ENCODE results near the gene SSH3. TPM values are rescaled to one million over a fixed set of nuclear protein-coding genes. Genes with fewer than 3 reads are reported as not detected.
A peak's percentile ranks its signal among the peaks of the same experiment; 100 is the strongest.

The SSH3 gene
- total and polyA plus RNA-seq, 2 donors, result 23.6 to 52.7 TPM

DNA sequence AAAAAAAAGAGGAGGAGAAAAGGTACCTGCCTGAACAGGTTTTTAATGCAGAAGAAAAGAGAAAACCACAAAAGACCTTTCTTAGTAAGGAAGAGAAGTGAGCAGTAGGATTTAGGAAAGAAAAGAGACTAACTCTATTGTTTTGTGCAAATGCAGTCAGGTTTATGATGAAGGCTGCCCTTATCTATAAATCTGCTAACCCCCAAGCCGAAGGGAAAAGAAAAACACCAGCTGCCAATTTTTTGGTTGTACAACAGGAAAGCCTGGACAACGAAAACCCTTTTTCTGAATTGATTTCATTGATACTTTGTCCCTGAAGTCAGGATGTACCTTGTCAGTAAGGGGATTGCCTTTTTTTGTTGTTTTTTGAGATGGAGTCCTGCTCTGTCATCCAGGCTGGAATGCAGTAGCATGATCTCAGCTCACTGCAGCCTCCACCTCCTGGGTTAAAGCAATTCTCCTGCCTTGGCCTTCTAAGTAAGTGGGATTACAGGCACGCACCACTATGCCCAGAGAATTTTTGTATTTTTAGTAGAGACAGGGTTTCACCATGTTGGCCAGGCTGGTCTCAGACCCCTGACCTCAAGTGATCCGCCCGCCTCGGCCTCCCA is 28.9 kb downstream of the SSH3 start:
- no peaks in the 10 kb centered on the region for H3K36me3 ChIP-seq (ENCODE audit: insufficient read depth)
- no peak for DNase-seq (ENCODE audit: extremely low spot score)
- no peak overlapping the region for H3K4me3 ChIP-seq (ENCODE audit: low read depth, low read length)
- H3K4me1 ChIP-seq (ENCODE audit: insufficient read depth), result no peaks in the 10 kb centered on the region
- no peak overlapping the region for H3K27ac ChIP-seq (ENCODE audit: low read depth)
- WGBS, result 81% methylated on average over 6 of the region's 6 CpGs

DNA sequence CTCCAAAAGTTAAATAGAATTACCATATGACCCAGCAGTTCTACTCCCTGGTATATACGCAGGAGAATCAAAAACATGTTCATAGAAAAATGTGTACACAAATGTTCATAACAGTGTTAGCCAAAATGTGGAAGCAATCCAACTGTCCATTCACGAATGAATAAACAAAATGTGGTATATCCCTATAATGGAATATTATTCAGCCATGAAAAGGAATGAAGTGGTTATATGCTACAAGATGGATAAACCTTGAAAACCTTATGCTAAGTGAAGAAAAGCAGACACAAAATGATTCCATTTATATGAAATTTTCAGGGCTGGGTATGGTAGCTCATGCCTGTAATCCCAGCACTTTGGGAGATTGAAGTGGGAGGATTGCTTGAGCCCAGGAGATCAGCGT is 33.9 kb downstream of the SSH3 start:
- H3K4me3 ChIP-seq (ENCODE audit: low read depth, low read length), result no peak overlapping the region
- DNase-seq (ENCODE audit: extremely low spot score), result no peak
- no peaks in the 10 kb centered on the region for H3K4me1 ChIP-seq (ENCODE audit: insufficient read depth)
- 91% methylated on average over 3 of the region's 3 CpGs for WGBS
- H3K27ac ChIP-seq (ENCODE audit: low read depth), result no peak overlapping the region
- H3K36me3 ChIP-seq (ENCODE audit: insufficient read depth), result no peaks in the 10 kb centered on the region

DNA sequence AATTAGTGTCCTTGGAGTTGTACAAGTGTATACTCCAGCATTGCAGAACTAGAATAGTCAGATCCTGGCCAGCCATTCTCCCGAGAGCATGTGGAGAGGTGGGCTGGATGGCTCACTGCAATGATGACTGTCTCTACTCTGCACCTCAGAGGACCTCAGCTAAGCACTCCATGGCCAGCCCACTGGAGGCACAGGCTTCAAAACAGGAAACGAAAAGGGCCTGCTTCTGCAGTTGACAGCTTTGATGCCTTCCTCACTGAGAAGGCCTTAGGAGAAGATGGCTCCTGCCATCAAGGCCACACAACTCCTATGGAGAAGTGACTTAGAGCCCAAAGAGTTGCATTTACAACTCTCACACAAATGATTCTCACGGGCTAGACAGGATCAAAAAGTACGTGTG is 40.9 kb downstream of the SSH3 start:
- no peak overlapping the region for H3K27ac ChIP-seq (ENCODE audit: low read depth)
- 85% methylated on average over 4 of the region's 4 CpGs for WGBS

GRCh38 chr11:67345247-67345919 is 42.1 kb downstream of the SSH3 start:
- Histone ChIP-seq H3K36me3 (ENCODE audit: insufficient read depth) (no peaks in the 10 kb centered on the region), H3K4me3 (ENCODE audit: low read depth, low read length) (no peak overlapping the region), H3K4me1 (ENCODE audit: insufficient read depth) (no peaks in the 10 kb centered on the region), H3K27ac (ENCODE audit: low read depth) (no peak overlapping the region)
- DNase-seq (ENCODE audit: extremely low spot score), result no peak
- WGBS, result 80% methylated on average over 8 of the region's 8 CpGs

More for the DNA sequence above, 40.9 kb downstream of the SSH3 start:
- H3K36me3 ChIP-seq (ENCODE audit: insufficient read depth), result no peaks in the 10 kb centered on the region
- no peak for DNase-seq (ENCODE audit: extremely low spot score)
- no peak overlapping the region for H3K4me3 ChIP-seq (ENCODE audit: low read depth, low read length)
- no peaks in the 10 kb centered on the region for H3K4me1 ChIP-seq (ENCODE audit: insufficient read depth)

GRCh38 chr11:67345920-67346819 is 42.8 kb downstream of the SSH3 start:
- no peak for DNase-seq (ENCODE audit: extremely low spot score)
- 70% methylated on average over 7 of the region's 7 CpGs for WGBS
- Histone ChIP-seq H3K36me3 (ENCODE audit: insufficient read depth) (no peaks in the 10 kb centered on the region), H3K27ac (ENCODE audit: low read depth) (peak overlapping the region; percentile 39), H3K4me3 (ENCODE audit: low read depth, low read length) (no peak overlapping the region), H3K4me1 (ENCODE audit: insufficient read depth) (no peaks in the 10 kb centered on the region)

- WGBS, result 72% methylated on average over 11 of the region's 11 CpGs
- Histone ChIP-seq H3K4me3 (ENCODE audit: low read depth, low read length) (no peak overlapping the region), H3K36me3 (ENCODE audit: insufficient read depth) (no peaks in the 10 kb centered on the region), H3K4me1 (ENCODE audit: insufficient read depth) (no peaks in the 10 kb centered on the region), H3K27ac (ENCODE audit: low read depth) (no peak overlapping the region)
- DNase-seq (ENCODE audit: extremely low spot score), result no peak
These were observed 44.8 kb downstream of the SSH3 start for GRCh38 chr11:67347964-67348749.

DNA sequence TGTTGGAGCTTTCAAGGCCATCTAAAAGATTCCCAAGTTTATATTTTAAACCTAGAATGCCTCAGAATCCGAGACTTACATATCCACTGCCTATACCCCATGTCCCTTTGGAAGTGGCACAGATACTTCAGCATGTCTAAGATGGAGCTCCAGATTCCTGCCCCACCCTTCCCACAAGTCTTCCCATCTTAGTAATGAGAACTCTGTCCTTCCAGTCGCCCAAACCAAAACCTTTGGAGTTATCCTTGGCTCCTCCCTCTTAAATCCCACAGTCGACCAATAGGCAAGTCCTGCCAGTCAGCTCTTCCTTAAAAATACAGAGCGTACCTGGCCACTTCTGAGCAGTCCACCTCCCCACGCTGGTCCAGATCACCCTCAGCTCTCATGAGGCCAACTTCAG is 45.7 kb downstream of the SSH3 start:
- no peak for DNase-seq (ENCODE audit: extremely low spot score)
- 70% methylated on average over 5 of the region's 5 CpGs for WGBS
- Histone ChIP-seq H3K4me1 (ENCODE audit: insufficient read depth) (no peaks in the 10 kb centered on the region), H3K36me3 (ENCODE audit: insufficient read depth) (no peaks in the 10 kb centered on the region), H3K4me3 (ENCODE audit: low read depth, low read length) (no peak overlapping the region), H3K27ac (ENCODE audit: low read depth) (no peak overlapping the region)

- no peak overlapping the region for H3K27ac ChIP-seq (ENCODE audit: low read depth)
- H3K36me3 ChIP-seq (ENCODE audit: insufficient read depth), result no peaks in the 10 kb centered on the region
- 72% methylated on average over 2 of the region's 2 CpGs for WGBS
- no peak overlapping the region for H3K4me3 ChIP-seq (ENCODE audit: low read depth, low read length)
- DNase-seq (ENCODE audit: extremely low spot score), result no peak
- no peaks in the 10 kb centered on the region for H3K4me1 ChIP-seq (ENCODE audit: insufficient read depth)
These were observed 46.1 kb downstream of the SSH3 start for GRCh38 chr11:67349457-67349856.

DNA sequence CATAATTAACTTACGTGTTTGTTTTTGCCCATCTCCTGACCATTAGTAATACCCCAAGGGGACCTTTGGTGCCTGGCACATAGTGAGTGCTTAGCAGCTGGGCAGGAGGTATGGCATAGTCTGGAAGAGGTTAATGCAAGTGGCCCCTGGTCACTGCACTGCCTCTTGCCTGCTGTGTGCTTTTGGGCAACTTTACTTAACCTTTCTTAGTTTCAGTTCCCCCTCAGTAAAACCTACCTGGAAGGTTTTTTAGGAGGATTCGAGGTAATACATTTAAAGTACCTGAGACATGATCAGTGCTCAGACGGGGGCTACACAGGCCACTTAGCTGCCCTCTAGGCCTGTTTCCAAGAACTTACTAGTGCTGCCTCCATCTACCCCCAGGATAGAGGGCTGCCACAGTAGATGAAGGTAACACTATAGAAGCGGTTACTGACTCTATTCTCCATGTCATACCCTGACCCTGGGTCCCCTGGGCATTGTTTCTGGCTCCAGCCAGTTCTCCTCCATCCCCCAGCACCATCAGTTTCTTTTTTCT is 46.7 kb downstream of the SSH3 start:
- H3K27ac ChIP-seq (ENCODE audit: low read depth), result no peak overlapping the region

DNA sequence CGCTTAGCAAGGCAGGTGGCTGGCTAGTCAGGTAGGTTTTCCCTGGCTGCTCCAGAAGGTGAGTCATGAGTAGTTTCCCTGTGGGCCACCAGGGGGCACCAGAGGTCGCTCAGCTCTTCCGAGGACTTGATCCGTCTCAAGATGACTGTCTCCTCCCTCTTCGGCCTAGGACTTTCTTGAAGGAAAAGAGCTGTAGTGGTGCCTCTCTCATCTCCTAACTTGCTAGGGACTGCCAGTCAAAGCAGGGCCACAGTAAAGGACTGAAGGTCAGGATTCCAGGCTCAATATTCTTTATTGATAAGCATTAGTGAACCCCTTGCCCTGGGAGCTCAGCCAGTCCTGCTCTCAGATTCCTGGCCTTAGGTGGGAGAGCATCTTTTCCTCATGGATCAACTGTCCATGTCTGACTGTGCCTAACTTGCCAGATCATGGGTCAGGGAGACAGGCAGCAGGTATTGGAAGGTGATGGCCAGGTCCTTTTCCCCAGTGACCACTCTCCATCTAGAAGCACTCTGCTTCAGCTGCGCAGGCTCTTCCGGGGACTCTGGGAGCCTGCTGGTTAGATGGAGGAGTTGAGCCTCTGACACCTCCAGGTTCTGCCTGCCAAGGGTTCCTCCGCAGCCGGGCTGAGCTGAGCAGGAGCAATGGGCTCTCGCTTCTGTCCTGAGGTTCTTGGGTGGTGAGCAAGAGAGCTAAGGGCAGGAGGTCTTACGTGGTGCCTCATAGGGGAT is 48.1 kb downstream of the SSH3 start:
- no peak for DNase-seq (ENCODE audit: extremely low spot score)
- WGBS, result 54% methylated on average over 11 of the region's 11 CpGs

More for the DNA sequence above, 46.7 kb downstream of the SSH3 start:
- WGBS, result 87% methylated on average over 4 of the region's 4 CpGs
- no peak for DNase-seq (ENCODE audit: extremely low spot score)
- Histone ChIP-seq H3K4me1 (ENCODE audit: insufficient read depth) (peaks cover under 1% of the 10 kb centered on the region), H3K36me3 (ENCODE audit: insufficient read depth) (no peaks in the 10 kb centered on the region), H3K4me3 (ENCODE audit: low read depth, low read length) (no peak overlapping the region)

DNA sequence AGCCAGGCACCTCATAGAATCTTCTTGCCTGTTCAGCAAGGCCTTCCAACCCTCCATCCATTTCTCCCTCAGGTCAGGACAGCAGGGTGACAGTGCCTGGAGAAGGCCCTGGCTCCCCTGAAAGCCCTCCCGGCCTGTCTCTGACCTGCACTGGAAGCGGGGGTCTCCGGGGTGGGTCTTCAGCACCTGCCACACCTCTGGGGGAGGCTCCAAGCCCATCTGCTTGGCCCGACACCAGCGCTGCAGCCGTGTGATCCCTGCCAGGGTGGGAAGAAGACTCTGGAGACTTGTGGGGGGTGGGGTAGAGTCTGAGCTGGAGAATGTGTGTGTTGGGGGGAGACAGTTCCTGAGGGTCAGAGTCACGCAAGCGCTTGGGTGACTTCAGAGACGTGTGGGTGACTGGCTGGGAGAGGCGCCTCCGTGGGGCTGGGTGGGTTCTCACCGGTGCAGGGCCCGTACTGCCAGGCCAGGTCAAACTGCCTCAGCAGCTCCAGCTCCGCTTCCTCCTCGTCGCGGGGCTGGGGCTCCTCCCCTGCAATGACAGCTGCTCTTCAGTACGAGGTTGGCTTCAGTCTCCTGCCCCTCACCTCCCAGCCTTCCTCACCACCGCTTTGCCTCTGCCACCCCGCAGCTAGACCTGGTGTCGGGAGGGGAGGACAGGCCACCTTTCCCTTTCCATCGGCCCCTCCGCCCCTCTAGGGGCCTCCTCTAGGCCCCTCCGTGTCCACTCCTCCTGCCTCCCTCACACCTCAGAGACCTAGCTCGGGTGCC is 49.4 kb downstream of the SSH3 start:
- DNase-seq (ENCODE audit: extremely low spot score), result no peak
- peak overlapping the region; percentile 63 for H3K4me3 ChIP-seq (ENCODE audit: low read depth, low read length)
- WGBS, result 11% methylated on average over 25 of the region's 25 CpGs
- H3K4me1 ChIP-seq (ENCODE audit: insufficient read depth), result peaks cover 2% of the 10 kb centered on the region
- H3K36me3 ChIP-seq (ENCODE audit: insufficient read depth), result no peaks in the 10 kb centered on the region
- peak overlapping the region; percentile 96 for H3K27ac ChIP-seq (ENCODE audit: low read depth)

More for the DNA sequence above, 48.1 kb downstream of the SSH3 start:
- Histone ChIP-seq H3K4me3 (ENCODE audit: low read depth, low read length) (no peak overlapping the region), H3K4me1 (ENCODE audit: insufficient read depth) (peaks cover 2% of the 10 kb centered on the region), H3K36me3 (ENCODE audit: insufficient read depth) (no peaks in the 10 kb centered on the region), H3K27ac (ENCODE audit: low read depth) (no peak overlapping the region)
